HuH-7 (cell line): ENCODE data around the gene INSYN1.
"Not testable (repeated sequence)": the region's sequence is repeated elsewhere in the genome, so short reads cannot be mapped to it uniquely, and the experiment has no call there.

Source experiments
- DNase-seq: peaks from one replicate; pipeline ENCODE4 v3.0.0; 2011; ENCODE audit warnings: low spot score

INSYN1 gene

DNA sequence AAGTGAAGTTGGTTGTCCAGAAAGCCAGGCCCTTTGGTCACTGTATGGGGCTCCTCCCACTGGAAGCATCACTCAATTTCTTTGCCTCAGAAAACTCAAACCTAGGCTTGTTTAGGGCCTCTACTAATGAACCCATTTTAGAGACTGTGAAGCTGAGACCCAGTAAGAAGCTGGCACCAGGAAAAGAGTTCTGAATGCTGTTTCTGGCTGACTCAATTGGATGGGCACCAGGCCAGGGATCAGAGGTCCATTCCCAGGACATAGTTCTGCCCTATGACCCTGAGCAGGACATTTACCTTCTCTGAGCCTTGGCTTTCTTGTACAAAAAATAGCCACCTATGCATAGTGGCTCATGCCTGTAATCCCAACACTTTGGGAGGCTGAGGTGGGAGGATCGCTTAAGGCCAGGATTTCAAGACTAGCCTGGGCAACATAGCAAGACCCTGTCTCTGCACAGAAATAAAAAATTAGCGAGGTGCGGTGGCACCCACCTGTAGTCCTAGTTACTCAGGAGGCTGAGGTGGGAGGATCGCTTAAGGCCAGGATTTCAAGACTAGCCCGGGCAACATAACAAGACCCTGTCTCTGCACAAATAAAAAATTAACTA is 38.4 kb downstream of the INSYN1 start:
- DNase-seq, result no peak

GRCh38 chr15:73712107-73712506 is 41.0 kb downstream of the INSYN1 start:
- DNase-seq, result no peak

- no peak for DNase-seq
Measured at GRCh38 chr15:73711526-73711925, 41.6 kb downstream of the INSYN1 start.

DNA sequence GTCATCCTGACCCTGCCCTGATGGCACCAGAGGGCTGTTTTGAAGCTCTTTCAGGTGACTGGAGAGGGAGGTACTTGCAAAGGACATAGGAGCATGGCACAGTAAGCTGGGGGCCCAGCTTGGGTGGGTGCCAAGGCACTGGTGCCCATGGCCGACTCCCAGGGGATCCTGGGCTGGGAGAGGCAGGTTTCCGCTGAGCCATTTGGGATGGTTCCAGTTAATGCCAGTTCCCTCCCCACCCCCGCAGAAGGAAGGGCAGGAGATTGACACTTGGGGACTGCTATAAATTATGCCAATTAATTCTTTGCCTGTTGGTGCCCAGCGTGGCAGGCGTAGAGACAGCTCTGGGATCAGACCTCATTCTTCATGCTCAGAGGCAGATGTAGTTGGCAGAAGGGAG is 42.8 kb downstream of the INSYN1 start:
- DNase-seq, result no peak

DNA sequence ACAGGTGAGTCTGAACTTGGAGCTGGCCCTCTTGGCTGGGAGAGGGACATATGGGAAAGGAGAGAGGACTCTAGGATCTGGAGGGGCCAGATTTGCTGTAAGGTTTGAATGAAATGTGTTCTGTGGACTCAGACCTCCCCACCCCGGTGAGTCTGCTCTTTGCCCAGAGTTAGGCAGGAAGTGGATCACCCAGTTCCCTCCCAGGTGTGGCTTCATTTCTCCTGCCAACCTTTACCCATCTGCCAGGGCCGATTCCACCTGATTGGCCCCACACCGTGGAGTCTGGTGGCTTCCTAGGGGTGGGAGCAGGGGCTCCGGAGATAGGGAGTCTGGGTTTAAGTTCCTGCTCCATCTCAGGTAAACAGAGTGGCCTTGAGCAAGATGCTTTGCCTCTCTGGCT is 43.5 kb downstream of the INSYN1 start:
- no peak for DNase-seq

GRCh38 chr15:73709241-73709640 is 43.9 kb downstream of the INSYN1 start:
- no peak for DNase-seq

DNA sequence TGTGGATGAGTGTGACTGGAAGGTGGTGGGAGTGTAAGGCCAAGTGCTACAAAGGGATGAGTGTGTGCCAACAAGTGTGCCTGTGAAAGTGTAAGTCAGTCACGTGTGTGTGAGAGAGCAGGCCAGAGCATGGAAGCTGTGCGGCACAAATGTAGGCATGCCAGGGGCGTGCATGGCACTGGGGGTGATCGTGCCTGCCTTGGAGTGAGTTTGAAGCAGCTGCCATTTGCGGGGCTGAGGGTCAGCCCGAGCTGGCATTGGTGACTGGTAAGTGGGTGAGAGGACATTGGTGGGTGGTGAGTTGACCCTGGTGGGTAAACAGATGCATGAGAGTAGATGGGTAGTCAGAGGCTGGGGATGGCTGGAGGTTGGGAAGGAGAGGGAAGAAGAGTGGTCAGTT is 44.5 kb downstream of the INSYN1 start:
- no peak for DNase-seq

DNA sequence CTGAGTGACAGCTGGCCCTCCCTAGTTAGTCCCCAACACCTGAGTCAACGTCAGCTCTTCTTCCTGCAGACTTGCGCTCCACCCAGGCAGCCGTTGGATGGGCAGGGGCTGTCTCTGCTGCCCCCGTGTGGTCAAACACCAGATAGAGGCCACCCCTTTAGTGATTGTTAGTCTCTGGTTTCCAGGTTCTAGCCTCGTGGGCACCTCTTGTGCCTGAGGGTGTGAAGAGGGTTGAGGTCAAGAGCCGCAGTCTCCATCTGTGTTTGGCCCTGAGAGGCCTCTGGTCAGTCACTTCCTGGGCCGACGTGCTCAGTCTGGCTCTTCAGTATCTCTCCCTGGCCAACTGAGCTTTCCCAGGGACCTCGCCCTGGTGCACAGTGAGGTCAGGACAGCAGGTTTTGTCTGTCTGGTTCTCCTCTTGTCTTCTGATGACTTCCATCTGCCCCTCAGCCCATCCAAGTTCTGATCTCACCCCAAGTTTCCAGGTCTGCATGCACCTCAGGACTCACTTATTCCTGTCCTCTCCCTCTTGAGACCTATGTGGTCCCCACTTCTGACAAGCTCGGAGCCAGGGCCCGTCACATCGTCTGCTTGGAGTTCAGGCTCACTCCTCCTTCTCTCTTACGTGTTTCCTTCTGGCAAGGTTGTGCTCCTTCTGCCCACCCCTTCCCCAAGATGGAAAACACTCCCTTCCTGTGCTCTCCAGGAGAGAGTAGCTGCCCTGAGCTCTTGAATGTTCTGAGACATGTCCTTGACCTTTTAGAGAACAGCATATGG is 48.1 kb downstream of the INSYN1 start:
- peak; percentile 91 for DNase-seq

DNA sequence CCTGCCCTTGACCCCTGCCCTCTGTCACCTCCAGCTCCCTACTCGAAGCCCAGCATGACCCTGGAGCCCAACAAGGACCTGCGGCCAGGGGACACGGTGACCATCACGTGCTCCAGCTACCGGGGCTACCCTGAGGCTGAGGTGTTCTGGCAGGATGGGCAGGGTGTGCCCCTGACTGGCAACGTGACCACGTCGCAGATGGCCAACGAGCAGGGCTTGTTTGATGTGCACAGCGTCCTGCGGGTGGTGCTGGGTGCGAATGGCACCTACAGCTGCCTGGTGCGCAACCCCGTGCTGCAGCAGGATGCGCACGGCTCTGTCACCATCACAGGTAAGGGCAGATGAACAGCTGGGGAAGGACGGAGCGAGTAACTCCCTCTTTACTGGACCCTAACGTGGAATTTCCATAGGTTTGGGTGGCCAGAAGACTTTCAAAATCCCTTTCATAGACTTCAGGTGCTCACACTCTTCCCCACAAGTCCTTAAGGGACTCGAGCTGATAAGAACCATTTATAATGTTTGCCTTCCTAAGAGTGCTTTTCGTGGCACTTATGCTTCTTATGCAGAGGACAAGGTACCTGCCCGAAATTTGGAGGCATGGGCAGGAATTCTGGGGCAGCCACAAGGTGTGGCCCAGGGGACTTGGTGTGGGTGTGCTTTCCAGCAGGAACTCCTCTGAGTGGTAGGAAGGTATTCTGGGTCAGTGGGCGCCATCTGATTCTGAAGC is 48.8 kb downstream of the INSYN1 start:
- DNase-seq, result not testable (repeated sequence)

DNA sequence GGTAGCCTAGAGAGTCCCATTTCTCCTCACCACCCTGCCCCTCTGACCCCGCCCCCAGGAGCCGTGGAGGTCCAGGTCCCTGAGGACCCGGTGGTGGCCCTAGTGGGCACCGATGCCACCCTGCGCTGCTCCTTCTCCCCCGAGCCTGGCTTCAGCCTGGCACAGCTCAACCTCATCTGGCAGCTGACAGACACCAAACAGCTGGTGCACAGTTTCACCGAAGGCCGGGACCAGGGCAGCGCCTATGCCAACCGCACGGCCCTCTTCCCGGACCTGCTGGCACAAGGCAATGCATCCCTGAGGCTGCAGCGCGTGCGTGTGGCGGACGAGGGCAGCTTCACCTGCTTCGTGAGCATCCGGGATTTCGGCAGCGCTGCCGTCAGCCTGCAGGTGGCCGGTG is 49.5 kb downstream of the INSYN1 start:
- DNase-seq, result not testable (repeated sequence)

DNA sequence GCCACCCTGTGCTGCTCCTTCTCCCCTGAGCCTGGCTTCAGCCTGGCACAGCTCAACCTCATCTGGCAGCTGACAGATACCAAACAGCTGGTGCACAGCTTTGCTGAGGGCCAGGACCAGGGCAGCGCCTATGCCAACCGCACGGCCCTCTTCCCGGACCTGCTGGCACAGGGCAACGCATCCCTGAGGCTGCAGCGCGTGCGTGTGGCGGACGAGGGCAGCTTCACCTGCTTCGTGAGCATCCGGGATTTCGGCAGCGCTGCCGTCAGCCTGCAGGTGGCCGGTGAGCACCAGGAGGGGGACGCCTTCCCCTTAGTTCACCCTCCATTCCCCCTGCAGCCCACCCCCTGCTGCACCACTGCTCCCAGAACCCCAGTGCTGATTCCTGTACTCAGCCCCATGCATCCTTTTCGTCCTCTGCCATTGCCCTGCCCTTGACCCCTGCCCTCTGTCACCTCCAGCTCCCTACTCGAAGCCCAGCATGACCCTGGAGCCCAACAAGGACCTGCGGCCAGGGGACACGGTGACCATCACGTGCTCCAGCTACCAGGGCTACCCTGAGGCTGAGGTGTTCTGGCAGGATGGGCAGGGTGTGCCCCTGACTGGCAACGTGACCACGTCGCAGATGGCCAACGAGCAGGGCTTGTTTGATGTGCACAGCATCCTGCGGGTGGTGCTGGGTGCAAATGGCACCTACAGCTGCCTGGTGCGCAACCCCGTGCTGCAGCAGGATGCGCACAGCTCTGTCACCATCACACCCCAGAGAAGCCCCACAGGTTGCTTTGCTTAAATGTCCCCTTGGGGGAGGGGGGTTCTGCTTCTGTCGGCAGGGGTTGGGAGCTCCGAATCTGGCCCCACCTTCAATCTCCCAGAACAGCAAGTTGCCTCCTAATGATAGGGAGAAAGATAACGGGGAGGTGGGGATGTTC is 50.6 kb downstream of the INSYN1 start:
- not testable (repeated sequence) for DNase-seq

GRCh38 chr15:73700041-73700842 is 52.9 kb downstream of the INSYN1 start:
- peak; percentile 90 for DNase-seq

GRCh38 chr15:73699249-73700040 is 53.7 kb downstream of the INSYN1 start:
- DNase-seq, result no peak

GRCh38 chr15:73697033-73697467 is 56.1 kb downstream of the INSYN1 start:
- no peak for DNase-seq

DNA sequence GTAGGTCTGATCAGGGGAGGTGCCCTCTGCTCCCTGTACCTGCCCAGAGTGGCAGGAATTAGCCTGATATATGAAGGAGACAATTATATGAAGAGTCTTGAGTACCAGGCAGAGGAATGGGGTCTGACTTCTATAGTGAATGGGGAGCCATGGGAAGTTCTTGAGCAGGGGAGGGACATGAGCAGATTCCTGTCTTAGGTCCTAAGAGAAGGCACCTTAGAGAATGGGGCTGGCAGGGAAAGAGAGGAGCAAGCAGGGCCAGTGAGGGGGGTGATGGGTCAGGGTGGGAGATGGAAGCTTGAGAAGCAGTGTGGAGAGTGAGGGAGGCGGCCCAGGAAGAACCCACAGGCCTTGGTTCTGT is 56.5 kb downstream of the INSYN1 start:
- no peak for DNase-seq

DNA sequence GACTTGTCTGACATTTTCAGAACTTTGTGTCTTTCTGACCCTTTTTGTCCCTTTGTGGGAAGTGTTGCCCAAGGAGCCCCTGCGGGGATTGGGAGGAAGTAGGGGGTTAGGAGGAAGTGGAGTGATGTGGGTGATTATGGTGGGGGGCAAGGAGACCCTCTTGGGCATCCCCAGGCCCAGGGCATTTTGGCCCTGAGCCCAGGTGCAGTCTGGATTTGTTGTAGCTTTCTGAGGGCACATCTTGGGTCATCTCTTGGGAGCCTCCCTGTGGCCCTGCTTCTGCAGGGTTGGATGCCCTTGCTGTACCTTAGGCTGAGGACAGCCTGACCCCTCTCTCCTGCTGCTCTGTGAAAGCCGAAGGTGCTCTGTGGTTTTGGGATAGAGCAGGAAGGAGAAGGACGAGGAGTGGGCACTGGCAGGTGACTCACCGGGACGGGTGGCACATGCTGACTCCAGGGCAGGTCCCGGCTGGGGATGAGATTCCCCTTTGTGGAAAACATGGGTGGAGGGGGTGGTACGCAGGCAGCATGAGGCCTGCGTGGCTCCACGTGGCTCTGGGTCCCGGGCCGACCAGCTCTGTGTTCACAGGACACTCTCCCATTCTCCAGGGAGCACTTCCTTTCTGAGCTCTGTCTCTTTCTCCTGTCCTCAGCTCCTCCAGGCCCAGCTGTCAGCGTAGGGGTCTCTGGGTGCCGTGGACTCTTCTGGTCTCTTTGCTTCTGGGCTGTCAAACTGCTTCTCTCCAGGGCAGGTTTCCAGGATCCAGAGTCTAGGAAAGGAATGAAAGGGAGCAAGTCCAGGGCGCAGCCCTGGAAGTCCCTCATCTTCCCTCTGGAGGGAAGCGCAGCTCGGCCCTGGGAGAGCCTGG is 57.1 kb downstream of the INSYN1 start:
- DNase-seq, result no peak

DNA sequence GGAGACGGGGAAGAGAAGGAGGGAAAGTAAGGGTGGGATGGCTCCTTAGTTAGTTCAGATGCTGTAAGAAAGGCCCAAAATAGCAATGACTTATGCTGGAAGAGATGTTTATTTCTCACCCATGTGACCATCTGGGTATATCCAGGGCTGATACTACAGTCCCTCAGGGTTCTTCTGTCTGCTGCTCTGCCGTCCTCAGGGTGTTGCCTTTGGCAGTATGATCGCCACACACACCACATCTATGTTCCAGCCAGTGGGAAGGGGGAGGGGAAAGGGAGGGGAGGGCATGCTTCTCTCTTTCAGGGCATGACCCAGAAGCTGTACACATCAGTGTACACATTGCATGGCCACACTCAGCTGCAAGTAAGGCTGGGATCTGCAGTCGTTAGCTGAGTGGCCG is 58.7 kb downstream of the INSYN1 start:
- no peak for DNase-seq

DNA sequence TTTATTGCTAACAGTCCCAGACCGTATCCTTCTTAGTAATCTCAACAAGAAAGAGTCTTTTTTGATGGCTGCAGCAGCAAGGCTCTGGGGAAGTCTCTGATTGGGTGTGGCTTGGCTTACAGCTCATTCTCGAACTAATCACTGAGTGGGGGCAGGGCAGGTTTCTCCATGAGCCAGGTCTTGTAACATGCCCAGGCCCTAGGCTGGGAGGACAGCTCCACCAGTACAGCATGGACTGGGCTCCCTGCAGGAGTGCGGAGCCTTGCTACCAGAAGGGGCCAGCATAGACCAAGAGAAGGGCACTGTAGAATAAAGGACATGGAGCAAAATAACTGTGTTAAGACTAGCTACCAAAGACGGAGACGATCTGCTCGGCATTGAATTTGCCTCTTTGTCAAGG is 61.8 kb downstream of the INSYN1 start:
- DNase-seq, result peak; percentile 52

- DNase-seq, result no peak
Measured at GRCh38 chr15:73688455-73688854, 64.7 kb downstream of the INSYN1 start.
